NCI-H146 treated with DMSO at 0.1 percent for 48 hours (cell line): ENCODE measurements around the gene ASB1.
A peak's percentile ranks its signal among the peaks of the same experiment; 100 is the strongest.

Source experiments
- DNase-seq: peaks from one replicate; lab custom pipeline; 2025; ENCODE audit not compliant: unreplicated experiment; lab: John Stamatoyannopoulos, UW

Gene ASB1

DNA sequence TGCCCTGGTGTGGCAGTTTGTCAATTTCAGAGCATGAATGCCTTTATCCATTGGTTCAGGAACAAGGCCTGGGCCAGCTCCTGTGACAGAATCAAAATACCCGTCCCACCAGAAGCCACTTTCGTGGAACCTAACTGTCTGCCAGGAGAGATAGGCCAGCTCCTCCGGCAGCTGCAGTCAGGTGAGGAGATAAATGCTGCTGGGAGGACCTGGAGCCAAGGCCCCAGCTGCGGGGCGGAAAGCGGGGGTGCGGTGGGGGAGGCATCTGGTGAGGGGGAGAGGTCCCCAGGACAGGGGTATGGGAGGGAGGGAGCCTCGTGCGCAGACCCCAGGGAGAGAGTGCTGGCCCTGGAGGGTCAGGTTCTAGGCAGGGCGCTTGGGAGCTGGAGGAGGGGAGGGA lies 4.4 kb upstream of the ASB1 start:
- DNase-seq: no peak

DNA sequence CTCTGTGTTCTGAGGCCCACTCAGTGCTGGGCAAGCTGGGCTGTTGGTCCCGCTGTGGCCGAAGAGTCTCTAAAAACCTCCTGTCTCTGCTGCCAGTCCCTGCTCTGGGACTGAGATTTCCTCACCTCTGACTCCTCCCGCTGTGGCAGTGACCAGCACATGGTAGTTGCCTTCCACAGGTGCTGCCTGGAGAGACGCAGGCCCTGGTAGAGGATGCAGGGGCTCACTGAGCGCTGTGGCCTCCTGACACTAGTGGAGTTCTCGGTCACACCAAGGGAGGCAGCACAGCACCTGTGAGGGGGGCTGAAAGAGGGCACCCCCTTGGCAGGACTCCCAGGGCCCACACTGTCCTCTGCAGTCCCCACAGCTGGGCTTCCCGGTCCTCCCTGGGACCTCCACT lies 3.8 kb upstream of the ASB1 start:
- DNase-seq: no peak

DNA sequence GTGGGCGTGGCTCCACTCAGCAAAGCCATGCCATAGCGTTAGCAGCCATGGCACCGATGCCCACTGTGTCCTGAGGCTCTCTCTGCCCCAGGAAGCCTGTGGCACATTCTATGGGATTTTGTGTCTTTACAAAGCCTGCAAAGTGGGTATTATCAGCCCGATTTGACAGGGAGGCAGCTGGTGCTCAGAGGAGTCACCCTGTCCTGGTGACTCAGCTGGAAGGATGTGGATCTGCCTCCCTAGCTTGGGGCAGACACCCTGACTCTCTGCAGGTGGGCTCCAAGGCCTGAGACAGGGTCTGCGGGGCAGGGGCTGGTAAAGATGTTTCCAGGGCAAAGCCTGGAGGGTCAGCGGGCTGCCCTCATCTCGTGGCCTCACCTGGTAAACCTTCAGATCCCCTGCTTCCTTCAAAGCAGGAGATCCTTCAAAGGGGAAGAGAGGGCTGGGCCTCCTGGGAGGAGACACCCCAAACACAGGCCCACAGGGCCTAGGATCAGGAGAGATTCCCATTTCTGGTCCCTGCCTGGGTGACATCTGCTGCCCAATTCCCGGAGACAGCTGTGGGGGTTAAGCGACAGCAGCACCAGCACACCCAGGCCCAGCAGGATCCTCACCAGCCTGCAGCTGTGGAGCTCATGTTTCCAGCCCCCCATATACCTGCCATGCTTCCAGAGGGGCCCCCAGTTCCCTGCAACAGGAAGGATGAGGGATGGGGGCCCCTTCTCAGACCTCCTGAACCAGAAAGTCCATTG lies 3.0 kb upstream of the ASB1 start:
- no peak for DNase-seq

DNA sequence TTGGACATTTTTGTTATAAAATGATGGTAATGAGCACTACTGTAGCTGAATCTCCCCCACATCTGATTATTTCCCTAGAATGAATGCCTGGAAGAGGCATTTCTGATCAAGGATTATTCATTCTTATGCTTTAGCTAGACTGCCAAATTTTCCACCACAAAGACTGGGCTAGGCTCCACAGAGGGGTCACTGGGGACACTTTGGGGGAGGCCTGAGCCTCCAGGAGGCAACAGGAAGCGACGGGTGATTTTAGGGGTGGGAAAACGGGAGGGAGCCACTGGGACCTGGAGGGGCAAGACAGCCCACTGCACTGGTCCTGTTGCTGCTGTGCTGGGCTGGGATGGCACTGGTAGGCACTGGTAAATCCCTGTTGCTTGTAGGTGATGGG lies 2.4 kb upstream of the ASB1 start:
- no peak for DNase-seq

DNA sequence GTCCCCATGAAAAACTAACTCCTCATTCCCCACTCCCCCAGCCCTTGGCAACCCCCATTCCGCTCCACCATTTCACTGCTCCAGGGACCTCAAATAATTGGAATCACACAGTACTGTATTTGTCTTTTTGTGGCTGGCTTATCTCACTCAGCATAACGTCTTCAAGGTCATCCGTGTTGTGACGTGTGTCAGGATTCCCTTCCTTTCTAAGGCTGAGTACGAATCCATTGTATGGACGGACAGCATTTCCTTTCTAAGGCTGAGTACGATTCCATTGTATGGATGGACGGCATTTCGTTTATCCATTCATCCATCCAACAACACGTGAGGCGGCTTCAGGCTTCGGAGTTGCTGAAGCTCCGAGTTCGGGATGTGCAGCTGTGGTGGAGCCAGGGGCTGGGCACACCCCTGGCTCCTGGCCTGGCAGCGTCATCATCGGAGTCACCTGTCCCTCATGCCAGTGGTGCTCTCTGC lies 1.2 kb upstream of the ASB1 start:
- DNase-seq: no peak

DNA sequence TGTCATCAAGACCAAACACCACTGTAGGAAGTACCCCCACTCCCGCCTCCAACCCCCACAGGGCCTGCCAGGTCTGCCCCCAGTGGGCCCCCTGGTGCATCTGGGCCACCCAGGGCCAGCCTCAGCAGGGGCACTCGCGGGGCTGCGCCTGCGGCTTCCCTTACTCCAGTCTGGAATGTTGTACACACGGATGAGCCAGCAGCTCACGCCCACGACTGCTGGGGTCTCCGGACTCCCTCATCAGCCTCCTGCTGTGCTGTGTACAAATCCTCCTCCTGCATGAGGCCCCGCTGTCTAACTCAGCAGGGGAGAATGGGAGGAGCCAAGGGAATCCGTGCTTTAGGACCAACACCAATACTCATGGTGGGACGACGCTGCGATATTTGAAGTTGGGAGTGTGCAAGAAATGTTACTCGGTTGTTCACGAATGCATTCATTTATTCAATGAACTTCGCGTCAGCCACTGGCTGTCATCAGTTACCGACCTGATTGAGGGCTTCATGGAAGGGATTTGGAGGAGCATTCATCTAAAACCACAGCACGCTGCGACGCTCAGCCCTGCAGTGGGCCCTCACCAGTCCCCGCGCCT lies 654 bp upstream of the ASB1 start:
- peak; percentile 74 for DNase-seq

DNA sequence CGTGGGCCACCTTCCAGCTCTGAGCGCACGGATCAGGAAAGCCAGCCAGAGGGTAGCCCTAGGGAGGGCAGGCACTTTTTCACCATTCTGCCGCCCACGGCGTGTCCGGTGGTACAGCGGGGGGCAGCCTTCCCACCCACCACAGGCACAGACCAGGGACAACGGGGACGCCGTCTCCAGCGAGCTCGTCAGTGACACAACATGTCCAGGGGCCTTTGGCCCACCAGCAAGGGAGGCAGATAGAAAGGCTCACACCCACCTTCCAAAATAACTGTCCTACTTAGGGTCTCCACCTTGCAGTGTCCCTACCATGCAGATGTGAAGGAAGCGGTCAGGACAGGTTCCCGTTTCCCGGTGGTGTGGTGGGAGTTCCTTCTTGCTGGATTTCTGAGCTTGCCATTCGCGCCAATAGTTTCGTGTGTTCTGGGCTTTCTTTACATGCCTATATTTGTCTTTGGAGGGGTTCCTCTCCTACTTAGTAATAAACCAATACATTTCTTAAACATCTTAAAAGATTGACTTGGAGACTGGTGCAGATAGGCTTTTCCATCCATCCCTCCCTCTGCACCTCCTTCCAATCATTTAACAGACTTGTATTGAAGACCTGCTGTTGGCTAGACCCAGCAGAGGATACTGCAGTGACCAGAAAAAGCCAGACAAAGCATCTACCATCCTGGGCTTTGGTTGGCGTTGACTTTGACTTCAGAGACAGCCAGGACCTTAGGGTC lies 872 bp downstream of the ASB1 start:
- DNase-seq: no peak

DNA sequence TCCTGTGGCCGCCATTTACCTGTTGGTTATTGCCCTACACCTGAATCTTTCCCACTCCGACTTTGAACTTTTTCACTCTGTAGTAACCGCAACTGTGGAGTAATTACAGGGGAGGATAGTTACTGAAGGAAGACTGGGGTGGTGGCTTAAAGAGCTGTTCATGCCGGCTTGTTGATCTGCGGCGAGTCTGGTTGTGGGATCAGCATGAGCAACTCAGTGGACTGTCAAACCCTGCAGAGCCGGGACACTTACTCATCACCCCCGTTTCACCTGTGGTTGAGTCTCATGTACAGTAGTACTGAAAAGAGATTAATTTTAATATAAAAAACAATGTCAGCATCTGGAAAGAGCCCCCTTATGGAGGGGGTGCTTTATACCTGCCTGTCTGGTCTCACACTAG lies 2.1 kb downstream of the ASB1 start:
- DNase-seq: no peak

DNA sequence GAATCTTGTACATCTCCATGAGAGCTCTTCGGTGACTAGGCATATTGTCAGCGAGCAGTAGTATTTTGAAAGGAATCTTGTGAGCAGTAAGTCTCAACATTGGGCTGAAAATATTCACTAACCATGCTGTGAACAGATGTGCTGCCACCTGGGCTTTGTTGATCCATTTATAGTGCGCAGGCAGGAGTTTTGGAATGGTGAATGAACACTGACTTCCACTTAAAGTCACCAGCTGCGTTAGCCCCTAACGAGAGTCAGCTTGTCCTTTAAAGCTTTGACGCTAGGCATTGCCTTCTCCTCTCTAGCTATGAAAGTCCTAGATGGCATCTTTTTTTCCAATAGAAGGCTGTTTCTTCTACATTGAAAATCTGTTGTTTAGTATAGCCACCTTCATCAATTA lies 4.1 kb downstream of the ASB1 start:
- DNase-seq: no peak

DNA sequence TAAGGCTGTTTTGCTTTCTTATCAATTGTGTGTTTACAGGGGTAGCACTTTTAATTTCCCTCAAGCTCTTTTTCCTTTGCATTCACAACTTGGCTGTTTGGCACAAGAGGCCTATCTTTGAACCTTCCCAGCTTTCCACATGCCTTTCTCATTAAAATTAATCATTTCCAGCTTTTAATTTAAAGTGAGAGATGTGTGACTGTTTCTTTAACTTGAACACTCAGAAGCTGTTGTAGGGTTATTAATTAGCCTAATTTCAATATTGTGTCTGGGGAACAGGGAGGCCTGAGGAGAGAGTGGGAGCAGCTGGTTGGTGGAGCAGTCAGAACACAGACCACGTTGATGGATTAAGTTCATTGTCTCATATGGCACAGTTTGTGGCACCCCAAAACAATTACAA lies 4.7 kb downstream of the ASB1 start:
- DNase-seq: no peak

DNA sequence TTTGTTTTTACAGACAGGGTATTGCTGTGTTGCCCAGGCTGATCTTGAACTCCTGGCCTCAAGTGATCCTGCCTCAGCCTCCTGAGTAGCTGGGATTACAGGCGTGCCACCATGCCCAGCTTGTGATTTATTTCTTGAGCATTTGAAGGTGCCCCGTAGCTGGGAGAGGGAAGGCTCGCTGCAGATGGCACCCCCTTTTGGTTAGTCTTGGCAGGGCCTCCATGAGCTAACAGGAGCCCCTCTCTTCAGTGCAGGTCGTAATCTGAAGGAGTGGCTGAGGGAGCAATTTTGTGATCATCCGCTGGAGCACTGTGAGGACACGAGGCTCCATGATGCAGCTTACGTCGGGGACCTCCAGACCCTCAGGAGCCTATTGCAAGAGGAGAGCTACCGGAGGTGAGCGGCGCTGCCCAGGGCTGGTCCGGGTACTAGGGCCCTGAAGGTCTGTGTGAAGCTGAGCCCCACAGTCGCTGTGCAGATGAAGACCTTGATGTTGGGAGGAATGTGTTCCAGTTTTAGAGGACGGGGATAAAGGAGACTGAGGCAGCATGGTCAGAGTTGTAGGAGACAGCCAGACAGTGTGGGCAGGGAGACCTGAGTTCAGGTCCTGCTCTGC lies 6.7 kb downstream of the ASB1 start:
- no peak for DNase-seq

DNA sequence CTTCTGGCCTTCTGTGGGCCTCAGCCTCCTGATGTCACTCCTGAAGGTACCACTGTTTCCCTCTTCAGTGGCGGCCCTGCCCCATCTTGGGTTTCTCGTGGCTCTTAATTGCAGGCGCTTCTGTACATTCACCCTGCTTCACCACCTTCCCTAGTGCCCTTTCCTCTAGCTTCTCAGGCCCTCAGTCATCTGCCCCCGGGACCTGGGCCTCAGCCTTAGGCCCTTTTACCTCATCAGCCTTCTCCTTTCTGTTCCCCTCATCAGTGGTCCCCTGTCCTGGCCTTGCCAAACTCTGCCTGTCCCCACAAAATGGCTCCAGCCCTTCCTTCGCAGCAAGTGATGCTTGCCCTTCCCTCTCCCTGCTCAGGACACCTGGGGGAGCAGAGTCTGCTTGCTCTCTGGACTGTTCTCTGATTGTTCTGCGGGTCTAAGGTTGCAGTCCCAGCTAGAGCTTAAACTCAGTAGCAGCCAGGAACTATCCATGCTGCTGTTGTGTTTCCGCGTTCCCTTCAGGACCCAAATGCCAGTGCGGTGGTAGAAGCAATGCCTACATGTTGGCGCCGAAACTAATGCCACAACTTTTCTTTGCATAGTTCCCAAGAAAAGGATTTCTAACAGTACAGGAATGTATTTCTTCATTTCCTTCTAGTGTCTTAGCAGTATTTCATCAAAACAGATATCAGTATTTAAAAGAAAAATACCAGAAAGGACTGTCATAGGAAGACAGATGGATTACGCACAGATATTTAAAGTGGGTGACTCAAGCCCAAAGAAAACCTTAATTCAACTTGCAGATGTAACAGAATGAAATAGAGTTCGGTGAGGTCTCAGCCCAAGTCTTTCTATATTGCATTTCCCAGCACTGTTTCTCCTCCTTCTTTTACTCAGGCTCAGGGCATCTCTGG lies 7.5 kb downstream of the ASB1 start:
- no peak for DNase-seq

DNA sequence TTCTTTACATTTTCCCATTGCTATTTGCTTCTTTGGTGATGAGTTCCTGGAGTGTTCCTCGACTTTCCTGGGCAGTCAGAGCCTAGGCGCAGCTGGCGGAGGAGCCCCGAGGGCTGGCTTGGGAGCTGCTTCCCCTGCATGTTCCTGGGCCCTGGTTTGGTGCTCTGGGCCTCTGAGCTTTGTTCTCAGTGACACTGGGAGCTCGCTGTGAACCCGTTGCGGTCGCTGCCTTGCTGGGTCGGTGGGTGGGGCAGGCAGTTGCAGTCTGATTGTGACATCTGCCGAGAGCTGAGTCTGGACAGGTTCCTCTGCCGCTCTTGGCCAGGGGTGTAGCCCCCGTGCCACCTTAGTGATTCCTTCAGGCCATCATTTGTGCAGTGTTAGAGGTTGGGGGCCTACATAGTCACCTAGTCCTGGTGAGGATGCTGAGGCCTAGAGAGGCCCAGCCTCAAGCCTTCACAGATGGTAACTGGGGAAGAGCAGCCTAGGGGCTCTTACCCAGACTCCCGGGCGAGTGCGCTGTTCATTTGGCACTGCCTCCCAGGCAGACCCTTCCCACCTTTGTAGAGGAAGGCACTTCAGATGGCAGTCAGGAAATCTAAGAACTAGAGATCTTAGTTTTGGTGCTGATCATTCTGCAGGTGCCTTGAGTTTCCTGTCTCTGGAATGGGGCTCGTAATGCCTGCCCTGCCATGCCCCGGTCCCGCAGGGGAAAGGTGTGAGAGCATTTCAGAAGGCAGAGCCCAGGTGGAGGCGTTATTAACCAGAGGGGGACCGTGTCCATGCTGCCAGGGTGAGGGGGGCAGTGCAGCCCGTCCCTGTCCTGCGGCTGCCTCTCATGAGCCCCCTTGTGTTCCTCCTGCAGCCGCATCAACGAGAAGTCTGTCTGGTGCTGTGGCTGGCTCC lies 8.4 kb downstream of the ASB1 start:
- no peak for DNase-seq

DNA sequence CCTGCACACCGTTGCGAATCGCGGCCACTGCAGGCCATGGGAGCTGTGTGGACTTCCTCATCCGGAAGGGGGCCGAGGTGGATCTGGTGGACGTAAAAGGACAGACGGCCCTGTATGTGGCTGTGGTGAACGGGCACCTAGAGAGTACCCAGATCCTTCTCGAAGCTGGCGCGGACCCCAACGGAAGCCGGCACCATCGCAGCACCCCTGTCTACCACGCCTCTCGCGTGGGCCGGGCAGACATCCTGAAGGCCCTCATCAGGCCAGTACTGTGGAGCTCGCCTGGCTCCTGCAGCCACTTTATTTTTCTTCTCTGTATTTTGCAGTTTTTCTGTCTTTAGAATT lies 9.0 kb downstream of the ASB1 start:
- DNase-seq: no peak

DNA sequence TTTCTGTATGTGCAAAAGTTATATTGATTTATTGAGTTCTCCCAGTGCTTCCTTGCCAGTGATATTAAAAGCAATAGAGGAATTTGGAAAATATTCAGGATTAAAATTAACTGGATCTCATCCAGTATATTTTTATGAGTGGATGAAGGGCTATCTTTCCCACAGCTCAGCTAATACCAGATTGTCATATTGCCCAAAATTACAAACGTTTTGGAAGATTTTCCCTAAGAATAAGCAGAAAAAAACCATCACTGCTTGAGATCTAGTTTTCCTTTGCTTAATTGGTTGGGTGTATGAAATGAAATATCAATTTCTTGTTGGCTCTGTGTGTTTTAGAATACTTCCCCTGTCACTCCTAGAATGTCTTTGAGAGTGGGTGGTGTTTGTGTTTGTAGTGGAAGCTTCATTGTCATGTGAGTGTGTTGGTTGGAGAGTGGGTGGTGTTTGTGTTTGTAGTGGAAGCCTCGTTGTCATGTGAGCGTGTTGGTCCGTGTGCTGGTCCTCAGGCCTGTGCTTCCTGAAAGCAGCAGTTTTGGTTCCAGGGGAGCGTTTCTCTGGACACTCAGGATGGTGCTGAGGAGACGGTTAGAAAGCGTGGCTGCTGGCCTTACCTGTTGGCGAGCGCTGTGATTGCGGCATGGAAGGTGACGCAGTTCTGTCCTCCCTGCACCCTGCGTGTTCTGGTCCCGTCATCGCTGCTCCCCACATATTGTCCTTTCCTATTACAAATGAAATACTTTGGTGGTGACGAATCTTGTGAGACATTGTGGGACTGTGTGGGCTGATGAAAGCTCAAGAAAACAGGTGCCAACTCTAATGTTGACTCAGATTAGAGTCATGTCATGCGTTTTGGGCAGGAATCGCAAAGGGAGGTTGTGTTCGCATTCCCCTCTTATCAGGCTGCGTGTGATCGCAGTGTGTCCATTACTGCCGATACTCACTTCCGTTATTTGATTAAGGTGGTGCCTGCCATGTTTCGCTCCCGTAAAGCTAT lies 12.4 kb downstream of the ASB1 start:
- DNase-seq: no peak

DNA sequence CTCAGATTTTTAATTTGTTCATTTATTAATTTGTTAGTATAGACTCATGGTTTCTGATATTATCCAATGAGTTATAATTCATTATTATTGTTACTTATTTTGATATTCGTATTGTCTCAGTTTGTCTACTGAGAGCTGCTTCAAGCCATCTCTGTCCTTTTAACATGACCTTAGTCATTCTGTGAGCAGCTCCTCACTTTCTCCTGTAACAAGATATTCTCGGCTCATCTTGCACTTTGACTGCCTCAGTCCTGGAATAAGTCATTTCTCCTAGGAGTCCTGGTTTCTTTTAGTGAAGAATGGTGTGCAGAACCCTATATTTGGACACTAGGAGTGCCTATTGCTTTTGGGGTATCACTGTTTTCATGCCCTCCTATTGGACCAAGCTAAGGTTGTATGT lies 13.2 kb downstream of the ASB1 start:
- no peak for DNase-seq

DNA sequence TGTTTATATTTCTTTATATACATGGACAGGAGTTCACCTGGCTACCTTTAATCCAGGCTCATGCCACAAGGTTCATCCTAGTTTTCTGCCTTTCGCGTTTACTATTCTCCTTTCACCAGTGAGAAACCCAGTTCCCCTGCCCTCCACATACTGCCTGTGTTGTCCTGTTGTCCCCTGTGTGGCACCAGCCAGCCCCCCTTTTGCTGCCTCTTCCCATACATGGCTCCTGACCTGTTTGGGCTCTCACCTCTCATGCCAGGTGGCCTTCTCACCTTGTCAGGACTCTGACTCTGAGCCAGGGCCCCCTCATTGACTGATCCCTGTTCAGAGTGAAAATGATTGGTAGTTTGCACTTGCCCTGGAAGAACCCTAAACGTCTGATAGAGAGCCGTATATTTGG lies 13.6 kb downstream of the ASB1 start:
- DNase-seq: no peak

DNA sequence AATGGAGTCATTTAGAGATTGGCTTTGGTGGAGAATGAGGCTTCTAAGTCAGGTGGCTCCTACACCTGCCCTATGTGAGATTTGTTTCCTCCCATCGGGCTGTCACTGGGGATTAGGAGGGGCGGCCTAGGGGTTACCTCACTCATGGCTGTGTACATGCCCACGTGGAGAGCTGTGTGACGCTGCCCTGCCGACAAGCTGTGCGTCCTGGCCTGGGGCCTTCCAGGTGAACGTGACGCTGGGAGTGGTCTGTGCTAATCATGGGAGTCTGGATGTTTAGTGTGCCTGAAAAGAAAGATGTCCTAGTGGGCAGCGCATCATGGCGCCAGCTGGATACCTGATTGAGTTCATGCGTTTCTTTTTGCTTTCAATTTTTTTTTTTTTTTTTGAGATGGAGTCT lies 14.0 kb downstream of the ASB1 start:
- no peak for DNase-seq
